Gastroesophageal sphincter (tissue), 4 donors: ENCODE data around the gene BICRA. TPM values are rescaled to one million over a fixed set of nuclear protein-coding genes. Genes with fewer than 3 reads are reported as not detected.

Experiments
- ATAC-seq: fragments of 150-250 bp; one replicate; pipeline ENCODE4 v1.9.1; 2016; ENCODE audit warnings: mild to moderate bottlenecking, moderate library complexity
- H3K27ac ChIP-seq, 4 donors: fragments of 200-600 bp; sonication (generic) in 3 of 4; 1 replicate in 3 of 4; 2 replicates in 1 of 4; pipeline ENCODE4 v1.5.1; 2016 to 2019
- H3K27me3 ChIP-seq: fragments of 200-600 bp; sonication (generic); one replicate; pipeline ENCODE4 v1.5.1; 2019
- H3K36me3 ChIP-seq, 2 donors: fragments of 200-600 bp; sonication (generic); one replicate each; pipeline ENCODE4 v1.5.1; 2019; ENCODE audit warnings: control low read depth in 1 of 2
- H3K4me1 ChIP-seq, 3 donors: fragments of 200-600 bp; sonication (generic); 1 replicate in 2 of 3; 2 replicates in 1 of 3; pipeline ENCODE4 v1.5.1; 2016 to 2019; ENCODE audit warnings: control low read depth in 2 of 3
- H3K4me3 ChIP-seq, 2 donors: fragments of 200-600 bp; sonication (generic); one replicate each; pipeline ENCODE4 v1.5.1; 2019; ENCODE audit warnings: mild to moderate bottlenecking in 1 of 2, moderate library complexity in 1 of 2
- H3K9me3 ChIP-seq, 3 donors: fragments of 200-600 bp; sonication (generic); one replicate each; pipeline ENCODE4 v1.5.1; 2017 to 2019; ENCODE audit warnings: control low read depth in 2 of 3
- EP300 ChIP-seq: sonication (generic); formaldehyde crosslinking; IDR thresholded peaks from one replicate; pipeline ENCODE4 v1.6.1; 2017; ENCODE audit warnings: antibody characterized with exemption, mild to moderate bottlenecking
- POLR2A ChIP-seq, 2 donors: fragments of 450-650 bp; IDR thresholded peaks; one replicate each; pipeline ENCODE4 v1.6.1; 2017; ENCODE audit warnings: antibody characterized with exemption in 2 of 2, mild to moderate bottlenecking in 2 of 2, moderate library complexity in 1 of 2
- POLR2AphosphoS5 ChIP-seq: sonication (generic); formaldehyde crosslinking; IDR thresholded peaks from one replicate; pipeline ENCODE4 v1.6.1; 2017; ENCODE audit warnings: antibody characterized with exemption
- WGBS, 2 donors: methylation state at CpG; one replicate each; pipeline ENCODE4 v1.1.5; 2018; ENCODE audit warnings: low coverage in 1 of 2; 5-methylcytosine and 5-hydroxymethylcytosine counted together
- total RNA-seq, 4 donors: library from RNA; depleted of rRNA; stranded (reverse); fragments of >200 nt; gene quantifications; one replicate each; pipeline ENCODE4 v1.1.0, GENCODE V29; 2016
- TF ChIP-seq, protein P1 (sequence below), 4 experiments: fragments of 200-600 bp in 2 of 4; fragments of 450-650 bp in 2 of 4; sonication (generic) in 1 of 4; IDR thresholded peaks; one replicate each; pipeline ENCODE4 v1.5.1; 2017 to 2019; ENCODE audit warnings: antibody characterized with exemption in 4 of 4, mild to moderate bottlenecking in 2 of 4, moderate library complexity in 2 of 4

The BICRA gene
- total RNA-seq, 4 donors from 2014 or later: 6.5 to 29.1 (median 11.5) TPM

DNA sequence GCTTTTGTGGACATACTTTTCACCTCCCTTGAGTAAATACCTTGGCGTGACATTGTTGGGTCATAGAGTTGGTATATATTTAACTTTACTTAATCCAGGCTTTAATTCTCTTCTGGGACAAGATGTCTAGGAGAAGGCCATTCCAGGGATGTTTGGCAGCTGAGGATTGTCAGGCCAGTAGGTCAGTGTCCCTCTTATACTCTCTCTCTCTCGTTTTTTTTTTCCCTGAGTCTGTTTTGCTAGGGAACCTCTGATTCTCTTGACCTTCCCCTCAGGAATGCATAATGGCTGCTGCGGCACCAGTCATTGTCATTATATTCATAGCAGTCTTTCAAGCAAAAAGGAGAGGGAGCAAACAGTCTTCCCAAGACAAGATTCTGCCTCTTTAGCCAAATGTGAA, 48.8 kb downstream of the BICRA start:
- Histone ChIP-seq H3K4me3 (no peak overlapping the region), H3K9me3 (no peaks in the 10 kb centered on the region), H3K36me3 (peaks cover 0 to 10% of the 10 kb centered on the region in 2 donors), H3K27me3 (no peaks in the 10 kb centered on the region), H3K27ac (peak overlapping the region in 1 of 4 donors; percentile 43), H3K4me1 (peaks cover 6 to 52% (median 16%) of the 10 kb centered on the region in 3 donors)
- TF ChIP-seq, protein P1, sequence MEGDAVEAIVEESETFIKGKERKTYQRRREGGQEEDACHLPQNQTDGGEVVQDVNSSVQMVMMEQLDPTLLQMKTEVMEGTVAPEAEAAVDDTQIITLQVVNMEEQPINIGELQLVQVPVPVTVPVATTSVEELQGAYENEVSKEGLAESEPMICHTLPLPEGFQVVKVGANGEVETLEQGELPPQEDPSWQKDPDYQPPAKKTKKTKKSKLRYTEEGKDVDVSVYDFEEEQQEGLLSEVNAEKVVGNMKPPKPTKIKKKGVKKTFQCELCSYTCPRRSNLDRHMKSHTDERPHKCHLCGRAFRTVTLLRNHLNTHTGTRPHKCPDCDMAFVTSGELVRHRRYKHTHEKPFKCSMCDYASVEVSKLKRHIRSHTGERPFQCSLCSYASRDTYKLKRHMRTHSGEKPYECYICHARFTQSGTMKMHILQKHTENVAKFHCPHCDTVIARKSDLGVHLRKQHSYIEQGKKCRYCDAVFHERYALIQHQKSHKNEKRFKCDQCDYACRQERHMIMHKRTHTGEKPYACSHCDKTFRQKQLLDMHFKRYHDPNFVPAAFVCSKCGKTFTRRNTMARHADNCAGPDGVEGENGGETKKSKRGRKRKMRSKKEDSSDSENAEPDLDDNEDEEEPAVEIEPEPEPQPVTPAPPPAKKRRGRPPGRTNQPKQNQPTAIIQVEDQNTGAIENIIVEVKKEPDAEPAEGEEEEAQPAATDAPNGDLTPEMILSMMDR (IDR thresholded peaks at IDR 0.05): no peak
- TF ChIP-seq EP300 (no peak), POLR2A (IDR thresholded peaks at IDR 0.05) (no peak), POLR2AphosphoS5 (no peak)
- no peak for ATAC-seq
- WGBS, 2 donors: 70 to 92% methylated on average over 2 of the region's 3 CpGs

DNA sequence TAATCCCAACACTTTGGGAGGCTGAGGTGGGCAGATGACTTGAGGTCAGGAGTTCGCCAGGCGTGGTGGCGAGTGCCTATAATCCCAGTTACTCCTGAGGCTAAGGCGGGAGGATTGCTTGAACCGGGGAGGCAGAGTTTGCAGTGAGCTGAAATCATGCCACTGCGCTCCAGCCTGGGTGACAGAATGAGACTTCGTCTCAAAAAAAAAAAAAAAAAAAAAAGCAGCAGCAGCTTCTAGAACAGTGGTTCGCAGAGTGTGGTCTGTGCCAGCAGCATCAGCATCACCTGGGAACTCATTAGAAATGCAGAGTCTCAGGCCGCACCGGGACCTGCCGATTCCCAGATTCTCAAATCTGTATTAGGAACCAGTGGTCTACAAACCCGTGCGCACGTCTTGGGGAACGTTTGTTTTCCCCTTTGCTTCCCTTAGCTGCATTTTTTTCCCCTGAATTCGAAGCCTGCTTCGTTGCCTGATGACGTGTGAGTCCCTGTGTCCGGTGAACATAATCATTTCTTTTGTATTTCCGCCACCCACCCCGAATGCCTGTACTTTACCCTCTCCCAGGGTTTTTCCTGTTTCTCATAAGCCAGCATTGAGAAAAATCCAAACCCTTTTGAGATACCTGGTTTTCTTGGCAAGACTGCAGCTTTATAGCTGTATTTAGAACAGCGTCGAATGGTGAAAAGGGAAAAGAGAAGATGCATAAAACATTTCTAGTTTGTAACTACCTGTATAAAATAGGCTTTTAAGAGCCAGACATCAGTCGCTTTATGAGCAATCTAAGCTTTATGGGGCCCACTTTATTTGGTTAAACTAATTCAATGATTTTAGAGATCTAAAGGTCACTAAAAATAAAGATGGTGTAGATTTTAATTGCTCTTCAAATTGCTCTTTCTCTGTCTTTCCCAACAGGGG, 49.8 kb downstream of the BICRA start:
- H3K27me3 ChIP-seq: no peaks in the 10 kb centered on the region
- peaks cover 8 to 58% (median 23%) of the 10 kb centered on the region in 3 donors for H3K4me1 ChIP-seq
- whole genome bisulfite sequencing, 2 donors: 53 to 55% methylated on average over 15 to 16 of the region's 24 CpGs
- ATAC-seq: no peak
- H3K9me3 ChIP-seq: no peaks in the 10 kb centered on the region
- no peak overlapping the region for H3K4me3 ChIP-seq
- peak overlapping the region in 2 of 4 donors; percentile 3 to 43 for H3K27ac ChIP-seq
- TF ChIP-seq POLR2AphosphoS5 (no peak), EP300 (no peak), POLR2A (IDR thresholded peaks at IDR 0.05) (no peak)
- TF ChIP-seq, protein P1 (IDR thresholded peaks at IDR 0.05): no peak
- H3K36me3 ChIP-seq: peaks cover 0 to 5% of the 10 kb centered on the region in 2 donors

DNA sequence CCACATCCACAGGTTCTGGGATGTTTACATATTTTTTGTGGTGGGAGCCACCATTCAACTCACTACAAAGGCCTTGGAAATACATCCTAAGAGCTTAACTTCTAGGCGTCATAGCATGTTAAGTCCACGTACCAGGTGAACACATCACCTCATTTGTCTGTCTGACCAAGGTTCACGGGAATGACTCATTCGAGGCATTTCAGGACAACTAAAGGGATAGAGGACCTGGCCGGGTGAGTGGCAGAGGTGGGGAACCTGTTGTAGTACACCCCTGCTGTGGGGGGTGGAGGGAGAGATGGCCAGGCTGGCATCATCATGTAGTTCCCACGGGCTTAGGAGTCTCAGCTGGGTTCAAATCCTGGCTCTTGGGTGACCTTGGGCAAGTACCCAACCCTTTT, 51.5 kb downstream of the BICRA start:
- Histone ChIP-seq H3K27me3 (no peaks in the 10 kb centered on the region), H3K27ac (peak overlapping the region in 2 of 4 donors; percentile 61 to 93), H3K36me3 (no peaks in the 10 kb centered on the region), H3K4me1 (peaks cover 12 to 75% (median 33%) of the 10 kb centered on the region in 3 donors), H3K4me3 (no peak overlapping the region), H3K9me3 (no peaks in the 10 kb centered on the region)
- ATAC-seq: no peak
- WGBS, 2 donors: 74% methylated on average over 3 of the region's 6 CpGs; no CpG with 5 or more reads in 1 of the 2 donors
- TF ChIP-seq POLR2AphosphoS5 (no peak), EP300 (no peak), POLR2A (IDR thresholded peaks at IDR 0.05) (no peak)
- TF ChIP-seq, protein P1 (IDR thresholded peaks at IDR 0.05): no peak

DNA sequence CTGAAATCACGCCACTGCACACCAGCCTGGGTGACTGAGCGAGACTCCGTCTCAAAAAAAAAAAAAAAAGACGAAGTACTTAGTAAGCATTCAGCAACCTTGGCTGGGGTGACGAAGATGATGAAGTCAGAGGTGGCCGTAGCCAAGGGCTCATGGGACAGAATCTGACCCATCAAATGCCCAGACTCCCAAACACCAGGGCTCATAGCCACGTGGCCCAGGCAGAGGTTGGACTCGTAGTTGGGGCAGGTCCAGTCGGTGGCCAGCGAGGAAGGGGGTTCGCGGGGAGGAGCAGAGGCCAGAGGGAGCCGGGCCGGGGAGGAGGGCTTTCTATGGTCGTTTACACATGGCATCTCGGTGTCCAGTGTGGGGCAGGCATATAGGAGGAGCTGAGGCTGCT, 52.2 kb downstream of the BICRA start:
- TF ChIP-seq POLR2AphosphoS5: no peak
- no peak for TF ChIP-seq EP300
- WGBS, 2 donors: 84 to 92% methylated on average over 2 to 5 of the region's 16 CpGs

DNA sequence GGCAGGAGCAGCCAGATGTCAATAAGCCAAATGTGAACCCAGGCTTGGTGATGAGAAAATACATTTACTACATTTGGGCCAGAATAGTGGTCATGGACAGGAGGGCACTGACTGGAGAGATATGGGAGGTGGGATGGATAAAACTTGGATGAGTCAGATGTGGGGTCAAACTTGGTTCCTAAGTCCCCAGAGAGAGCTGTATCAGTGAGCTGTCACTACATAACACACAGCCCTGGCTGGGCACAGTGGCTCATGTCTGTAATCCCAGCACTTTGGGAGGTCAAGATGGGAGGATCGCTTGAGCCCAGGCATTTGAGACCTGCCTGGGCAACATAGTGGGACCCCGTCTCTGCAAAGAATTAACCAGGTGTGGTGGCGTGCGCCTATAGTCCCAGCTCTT, 52.7 kb downstream of the BICRA start:
- no CpG with 5 or more reads among the region's 4 CpGs for WGBS, 2 donors
- H3K27ac ChIP-seq: peak overlapping the region; percentile 25 to 97 (median 73)
- H3K36me3 ChIP-seq: no peaks in the 10 kb centered on the region
- no peaks in the 10 kb centered on the region for H3K9me3 ChIP-seq
- no peaks in the 10 kb centered on the region for H3K27me3 ChIP-seq
- no peak for ATAC-seq
- TF ChIP-seq, protein P1 (IDR thresholded peaks at IDR 0.05): no peak
- TF ChIP-seq EP300: no peak
- TF ChIP-seq POLR2A (IDR thresholded peaks at IDR 0.05): no peak
- TF ChIP-seq POLR2AphosphoS5: no peak
- no peak overlapping the region for H3K4me3 ChIP-seq
- H3K4me1 ChIP-seq: peaks cover 12 to 87% (median 41%) of the 10 kb centered on the region in 3 donors

More for the DNA sequence above, 52.2 kb downstream of the BICRA start:
- Histone ChIP-seq H3K36me3 (no peaks in the 10 kb centered on the region), H3K27me3 (no peaks in the 10 kb centered on the region), H3K4me1 (peaks cover 12 to 82% (median 41%) of the 10 kb centered on the region in 3 donors), H3K27ac (peak overlapping the region in 3 of 4 donors; percentile 53 to 97 (median 93)), H3K9me3 (no peaks in the 10 kb centered on the region), H3K4me3 (no peak overlapping the region)
- ATAC-seq: no peak
